Heart right ventricle (tissue), 16 donors: Measurements from ENCODE around the gene TIGAR. TPM values are rescaled to one million over a fixed set of nuclear protein-coding genes. Genes with fewer than 3 reads are reported as not detected.
A peak's percentile ranks its signal among the peaks of the same experiment; 100 is the strongest.

Source experiments
- ATAC-seq, 8 donors: fragments of 200-7000 bp; cut with Tn5 transposase; one replicate each; pipeline ENCODE4 v1.9.1; 2020; ENCODE audit warnings: mild to moderate bottlenecking in 8 of 8, moderate library complexity in 8 of 8, moderate number of reproducible peaks in 1 of 8
- DNase-seq, 2 donors: peaks; one replicate each; pipeline ENCODE4 v3.0.0-alpha.2; 2020
- H3K27ac ChIP-seq, 10 donors: fragments of 200-600 bp; sonication (generic) in 2 of 10; one replicate each; pipeline versions ENCODE4 v1.5.0 to v1.8.0; 2020 to 2022; ENCODE audit warnings: mild to moderate bottlenecking in 3 of 10
- H3K27me3 ChIP-seq, 7 donors: fragments of 200-600 bp; one replicate each; pipeline ENCODE4 v1.8.0; 2021 to 2022; ENCODE audit warnings: mild to moderate bottlenecking in 2 of 7
- H3K36me3 ChIP-seq, 9 donors: fragments of 200-600 bp; sonication (generic) in 1 of 9; one replicate each; pipeline versions ENCODE4 v1.5.0 to v1.8.0; 2020 to 2022; ENCODE audit warnings: mild to moderate bottlenecking in 2 of 9
- H3K4me1 ChIP-seq, 9 donors: fragments of 200-600 bp; sonication (generic) in 1 of 9; one replicate each; pipeline versions ENCODE4 v1.5.0 to v1.8.0; 2020 to 2022; ENCODE audit warnings: mild to moderate bottlenecking in 4 of 9
- H3K4me3 ChIP-seq, 10 donors: fragments of 200-600 bp; sonication (generic) in 2 of 10; one replicate each; pipeline versions ENCODE4 v1.5.0 to v1.8.0; 2020 to 2022; ENCODE audit warnings: mild to moderate bottlenecking in 7 of 10, moderate library complexity in 2 of 10
- H3K9me3 ChIP-seq, 11 donors: fragments of 200-600 bp in 10 of 11; sonication (generic) in 2 of 11; one replicate each; pipeline versions ENCODE4 v1.5.0 to v1.8.0; 2013 to 2022; ENCODE audit warnings: mild to moderate bottlenecking in 2 of 11, control low read depth in 1 of 11, moderate library complexity in 1 of 11
- WGBS, 2 donors: extraction: QIAGEN DNeasy Blood & Tissue Kit; methylation state at CpG; one replicate each; pipeline ENCODE4 v1.1.7; 2013; ENCODE audit warnings: inconsistent platforms in 1 of 2; 5-methylcytosine and 5-hydroxymethylcytosine counted together
- intact Hi-C, 10 donors: fragments of 100-400 bp; cut with DNase I; formaldehyde crosslinking; loops; one replicate each; pipeline versions ENCODE4 v1.11.1 to v1.14.2; 2022
- polyA plus RNA-seq, 2 donors: library from polyadenylated mRNA; stranded (reverse); fragments of 200-250 nt; gene quantifications; one replicate each; pipeline ENCODE4 v1.2.3, GENCODE V29; 2013
- total RNA-seq, 10 donors: library from RNA; stranded (reverse); fragmentation: NEBNext Ultra II Directional in 3 of 10; extraction: Animal tissue kit (Norgen Biotek cat#: 25700) in 3 of 10; gene quantifications; one replicate each; pipeline versions ENCODE4 v1.2.1 to v1.2.4, GENCODE V29; 2021 to 2023
- TF ChIP-seq, protein P1 (sequence below), 9 donors: fragments of 200-600 bp; sonication (generic) in 2 of 9; IDR thresholded peaks; one replicate each; pipeline versions ENCODE4 v1.5.0 to v1.8.0; 2021 to 2022; ENCODE audit warnings: antibody characterized with exemption in 9 of 9, mild to moderate bottlenecking in 5 of 9, moderate library complexity in 1 of 9
- donor health status: Arrhythmogenic right ventricular cardiomyopathy.
- donor health status: ischemic (EF 13 %, LVEDD 7.1; RV severe dilation, severe dysfunction).
- donor health status: healthy with polysubstance abuse.
- donor health status: DM: no; HTN: yes; CAD: no.
- donor health status: DM: no; HTN: no; CAD: no.
- donor health status: ischemic (EF 25% LVEDD 6.9; RV normal size, moderate dysfunction).
- donor health status: ischemic (EF 25% LVEDD 5.7; RV mildly dilated, moderate dysfunction).
- donor health status: healthy.
- donor health status: DM: yes; HTN: yes; CAD: no.
- donor health status: Ischemic cardiomyopathy.
- donor health status: ischemic (EF 35%, LVEDD 5.7; RV mildly dilated, moderate dysfunction).
- donor health status: nonischemic (EF 11% LVEDD 7.7; RV severe dilation, severe dysfunction).
- donor health status: DM: yes; HTN: yes; CAD: no.
- donor health status: PGD.
- donor health status: ischemic (EF 29% LVEDD 5.4; RV normal size, mild dysfunction).
- donor health status: nonischemic (EF 23%, LVEDD 6.1; RV moderate dilation, normal function).

Gene TIGAR
- total and polyA plus RNA-seq, 12 donors: 3.7 to 15.5 (median 13.1) TPM

GRCh38 chr12:4288296-4289131 is 32.5 kb upstream of the TIGAR start:
- Histone ChIP-seq H3K27ac (peak overlapping the region in 7 of 10 donors; percentile 36 to 84 (median 65)), H3K4me1 (peaks cover 22 to 95% (median 77%) of the 10 kb centered on the region in 9 donors), H3K9me3 (no peaks in the 10 kb centered on the region), H3K27me3 (no peaks in the 10 kb centered on the region), H3K36me3 (peaks cover 0 to 96% (median 37%) of the 10 kb centered on the region in 9 donors), H3K4me3 (peak overlapping the region in 2 of 10 donors; percentile 12 to 42)
- 55 to 61% methylated on average over 20 of the region's 20 CpGs for WGBS, 2 donors
- ATAC-seq (peak in 1 of 8 donors; percentile 11), DNase-seq (no peak)
- TF ChIP-seq, protein P1, sequence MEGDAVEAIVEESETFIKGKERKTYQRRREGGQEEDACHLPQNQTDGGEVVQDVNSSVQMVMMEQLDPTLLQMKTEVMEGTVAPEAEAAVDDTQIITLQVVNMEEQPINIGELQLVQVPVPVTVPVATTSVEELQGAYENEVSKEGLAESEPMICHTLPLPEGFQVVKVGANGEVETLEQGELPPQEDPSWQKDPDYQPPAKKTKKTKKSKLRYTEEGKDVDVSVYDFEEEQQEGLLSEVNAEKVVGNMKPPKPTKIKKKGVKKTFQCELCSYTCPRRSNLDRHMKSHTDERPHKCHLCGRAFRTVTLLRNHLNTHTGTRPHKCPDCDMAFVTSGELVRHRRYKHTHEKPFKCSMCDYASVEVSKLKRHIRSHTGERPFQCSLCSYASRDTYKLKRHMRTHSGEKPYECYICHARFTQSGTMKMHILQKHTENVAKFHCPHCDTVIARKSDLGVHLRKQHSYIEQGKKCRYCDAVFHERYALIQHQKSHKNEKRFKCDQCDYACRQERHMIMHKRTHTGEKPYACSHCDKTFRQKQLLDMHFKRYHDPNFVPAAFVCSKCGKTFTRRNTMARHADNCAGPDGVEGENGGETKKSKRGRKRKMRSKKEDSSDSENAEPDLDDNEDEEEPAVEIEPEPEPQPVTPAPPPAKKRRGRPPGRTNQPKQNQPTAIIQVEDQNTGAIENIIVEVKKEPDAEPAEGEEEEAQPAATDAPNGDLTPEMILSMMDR (IDR thresholded peaks at IDR 0.05): no peak
- intact Hi-C loops: loop anchor here in 1 of 10 donors (10.0 kb wide), 1 partner anchor 174 kb away; no protein-coding TSS in a partner anchor

DNA sequence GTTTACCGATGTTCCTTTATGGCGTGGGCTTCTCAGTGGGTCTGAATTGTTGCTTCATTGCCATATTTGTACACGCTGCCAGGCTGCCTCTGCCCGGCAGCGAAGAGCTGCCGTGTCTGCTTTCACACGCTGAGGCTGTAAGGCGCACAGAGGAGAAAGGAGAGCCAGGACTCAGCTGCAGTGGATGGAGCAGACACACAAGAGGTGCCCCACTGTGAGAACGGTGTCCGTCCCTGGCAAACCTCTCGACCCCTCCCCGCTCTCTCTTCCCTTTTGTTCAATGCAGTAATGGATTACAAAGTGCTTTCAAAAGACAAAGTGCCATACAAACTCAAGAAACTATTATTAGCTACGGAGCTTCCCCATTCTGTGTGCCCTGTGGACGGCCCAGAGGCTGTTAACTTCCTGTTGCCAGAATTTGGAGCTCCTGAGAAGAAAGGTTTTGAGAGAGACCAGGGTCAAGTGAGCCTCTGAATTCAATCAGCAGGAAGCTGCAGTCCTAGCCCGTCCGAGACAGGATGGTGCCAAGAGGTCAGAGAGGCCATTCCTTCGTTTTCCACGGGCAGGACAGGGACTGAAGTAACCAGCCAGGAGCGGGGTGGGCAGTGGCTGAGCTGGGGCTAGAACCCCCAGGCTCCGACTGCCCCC is 31.7 kb upstream of the TIGAR start:
- Histone ChIP-seq H3K27ac (peak overlapping the region; percentile 4 to 84 (median 59)), H3K9me3 (no peaks in the 10 kb centered on the region), H3K36me3 (peaks cover 0 to 94% (median 28%) of the 10 kb centered on the region in 9 donors), H3K4me1 (peaks cover 24 to 95% (median 79%) of the 10 kb centered on the region in 9 donors), H3K27me3 (no peaks in the 10 kb centered on the region), H3K4me3 (peak overlapping the region in 2 of 10 donors; percentile 12 to 42)
- intact Hi-C loops: loop anchor here in 1 of 10 donors (10.0 kb wide), 1 partner anchor 175 kb away; no protein-coding TSS in a partner anchor
- DNase-seq (no peak), ATAC-seq (peak; percentile 8 to 53 (median 31))
- TF ChIP-seq, protein P1 (IDR thresholded peaks at IDR 0.05): no peak
- 41 to 49% methylated on average over 20 of the region's 20 CpGs for WGBS, 2 donors

DNA sequence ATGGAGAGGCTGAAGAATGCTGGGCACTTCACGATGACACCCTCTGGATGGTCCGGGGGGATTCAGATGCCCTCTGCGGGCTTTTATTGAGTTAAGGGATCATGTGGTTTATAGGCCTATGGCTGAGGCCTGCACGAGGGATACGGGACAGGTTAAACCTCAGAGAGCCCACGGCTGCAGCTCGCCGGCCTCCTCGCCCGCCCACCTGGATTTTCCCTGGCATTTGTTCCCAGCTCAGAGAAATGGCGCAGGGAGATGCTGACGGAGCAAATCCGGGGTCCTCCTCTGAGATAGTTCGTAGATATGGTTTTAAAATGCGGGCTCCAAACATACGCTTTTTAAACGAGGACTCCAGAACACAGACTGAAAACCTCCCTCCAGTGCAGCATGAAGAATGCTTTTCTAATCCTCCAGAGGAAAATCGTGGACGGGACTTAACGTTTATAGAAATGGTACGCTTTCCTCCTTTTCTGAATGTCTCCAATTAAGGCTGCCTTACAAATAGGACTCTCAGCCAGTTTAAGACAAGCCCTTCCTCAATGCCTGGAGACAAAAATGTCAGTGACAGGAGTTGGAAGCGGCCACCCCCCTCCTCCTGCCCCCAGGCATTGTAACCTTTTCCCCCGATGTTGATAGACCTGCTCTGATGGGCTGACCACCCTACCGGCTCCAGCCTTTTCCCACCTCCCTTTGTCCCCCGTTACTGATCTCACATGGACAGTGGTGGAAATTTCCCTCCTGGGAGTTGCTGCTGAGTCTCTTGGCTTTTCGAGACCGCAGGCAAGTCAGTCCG is 30.8 kb upstream of the TIGAR start:
- peak overlapping the region in 9 of 10 donors; percentile 4 to 84 (median 63) for H3K27ac ChIP-seq
- intact Hi-C loops: loop anchor here in 1 of 10 donors (10.0 kb wide), 1 partner anchor 175 kb away; no protein-coding TSS in a partner anchor
- H3K27me3 ChIP-seq: no peaks in the 10 kb centered on the region
- 72 to 75% methylated on average over 28 of the region's 28 CpGs for WGBS, 2 donors
- DNase-seq: no peak
- H3K4me3 ChIP-seq: peak overlapping the region in 1 of 10 donors; percentile 42
- H3K4me1 ChIP-seq: peaks cover 27 to 94% (median 84%) of the 10 kb centered on the region in 9 donors
- peaks cover 0 to 94% (median 26%) of the 10 kb centered on the region in 9 donors for H3K36me3 ChIP-seq
- H3K9me3 ChIP-seq: no peaks in the 10 kb centered on the region
- TF ChIP-seq, protein P1 (IDR thresholded peaks at IDR 0.05): no peak
- ATAC-seq: no peak
